NCI-H128 (cell line): ENCODE measurements around the gene ZNF225.
A peak's percentile ranks its signal among the peaks of the same experiment; 100 is the strongest.
"Not testable (repeated sequence)": the region's sequence is repeated elsewhere in the genome, so short reads cannot be mapped to it uniquely, and the experiment has no call there.

Source experiments
- DNase-seq: peaks from one replicate; lab custom pipeline; 2025; ENCODE audit not compliant: unreplicated experiment; lab: John Stamatoyannopoulos, UW

ZNF225 gene

GRCh38 chr19:44113138-44113783 lies at the start of gene ZNF225:
ZNF225 (plus strand) TSS chr19:44113399; CDS start chr19:44115828, 2,429 bp downstream.
- peak; percentile 93 for DNase-seq

- no peak for DNase-seq
Observed at GRCh38 chr19:44066305-44066704, 46.9 kb upstream of the ZNF225 start.

- DNase-seq = no peak
Observed at GRCh38 chr19:44069415-44069814, 43.8 kb upstream of the ZNF225 start.

GRCh38 chr19:44071824-44072542 lies 41.2 kb upstream of the ZNF225 start, which contains the start of gene ZNF284:
ZNF284 (plus strand) TSS chr19:44072159; CDS start chr19:44076390, 4,231 bp downstream.
- peak; percentile 45 for DNase-seq

- no peak for DNase-seq
Observed at GRCh38 chr19:44072543-44073401, 40.4 kb upstream of the ZNF225 start.

GRCh38 chr19:44076325-44076724 lies 36.9 kb upstream of the ZNF225 start:
- no peak for DNase-seq

GRCh38 chr19:44092108-44092507 lies 21.1 kb upstream of the ZNF225 start:
- no peak for DNase-seq

- DNase-seq = peak; percentile 80
Observed at GRCh38 chr19:44093931-44094765, 19.1 kb upstream of the ZNF225 start, which contains the start of gene ZNF224. ZNF224 (plus strand) TSS chr19:44094361; CDS start chr19:44097874, 3,513 bp downstream.

GRCh38 chr19:44107751-44108150 lies 5.4 kb upstream of the ZNF225 start:
- no peak for DNase-seq

- no peak for DNase-seq
Observed at GRCh38 chr19:44109458-44109857, 3.7 kb upstream of the ZNF225 start.

GRCh38 chr19:44111910-44112463 lies 1.2 kb upstream of the ZNF225 start:
- no peak for DNase-seq

- DNase-seq = no peak
Observed at GRCh38 chr19:44112802-44113137, 429 bp upstream of the ZNF225 start.

GRCh38 chr19:44113784-44114390 lies 688 bp downstream of the ZNF225 start:
- DNase-seq = no peak

- DNase-seq = not testable (repeated sequence)
Observed at GRCh38 chr19:44121162-44121561, 8.0 kb downstream of the ZNF225 start.

- no peak for DNase-seq
Observed at GRCh38 chr19:44131955-44132354, 18.8 kb downstream of the ZNF225 start.

GRCh38 chr19:44141191-44142058 lies 28.2 kb downstream of the ZNF225 start, which contains the start of gene ZNF234:
ZNF234 (plus strand) TSS chr19:44141554; CDS start chr19:44144633, 3,079 bp downstream.
- DNase-seq = peak; percentile 16

- DNase-seq = no peak
Observed at GRCh38 chr19:44142059-44142433, 28.8 kb downstream of the ZNF225 start.

GRCh38 chr19:44149776-44150175 lies 36.6 kb downstream of the ZNF225 start:
- no peak for DNase-seq

- DNase-seq = no peak
Observed at GRCh38 chr19:44151491-44151890, 38.3 kb downstream of the ZNF225 start.
